Transverse colon (tissue), 3 donors: ENCODE results near the gene MAZ.

Experiments
- POLR2A ChIP-seq: fragments of 450-650 bp; IDR thresholded peaks from one replicate; pipeline ENCODE4 v1.6.1; 2016; ENCODE audit warnings: antibody characterized with exemption, mild to moderate bottlenecking, moderate library complexity
- TF ChIP-seq, protein P1 (sequence below), 5 experiments: fragments of 200-600 bp in 3 of 5; fragments of 450-650 bp in 2 of 5; sonication (generic) in 3 of 5; IDR thresholded peaks; 1 replicate in 2 of 5; 2 replicates in 3 of 5; pipeline ENCODE4 v1.5.1; 2016 to 2017; ENCODE audit warnings: antibody characterized with exemption in 5 of 5, inconsistent platforms in 3 of 5, mild to moderate bottlenecking in 2 of 5, moderate library complexity in 1 of 5

DNA sequence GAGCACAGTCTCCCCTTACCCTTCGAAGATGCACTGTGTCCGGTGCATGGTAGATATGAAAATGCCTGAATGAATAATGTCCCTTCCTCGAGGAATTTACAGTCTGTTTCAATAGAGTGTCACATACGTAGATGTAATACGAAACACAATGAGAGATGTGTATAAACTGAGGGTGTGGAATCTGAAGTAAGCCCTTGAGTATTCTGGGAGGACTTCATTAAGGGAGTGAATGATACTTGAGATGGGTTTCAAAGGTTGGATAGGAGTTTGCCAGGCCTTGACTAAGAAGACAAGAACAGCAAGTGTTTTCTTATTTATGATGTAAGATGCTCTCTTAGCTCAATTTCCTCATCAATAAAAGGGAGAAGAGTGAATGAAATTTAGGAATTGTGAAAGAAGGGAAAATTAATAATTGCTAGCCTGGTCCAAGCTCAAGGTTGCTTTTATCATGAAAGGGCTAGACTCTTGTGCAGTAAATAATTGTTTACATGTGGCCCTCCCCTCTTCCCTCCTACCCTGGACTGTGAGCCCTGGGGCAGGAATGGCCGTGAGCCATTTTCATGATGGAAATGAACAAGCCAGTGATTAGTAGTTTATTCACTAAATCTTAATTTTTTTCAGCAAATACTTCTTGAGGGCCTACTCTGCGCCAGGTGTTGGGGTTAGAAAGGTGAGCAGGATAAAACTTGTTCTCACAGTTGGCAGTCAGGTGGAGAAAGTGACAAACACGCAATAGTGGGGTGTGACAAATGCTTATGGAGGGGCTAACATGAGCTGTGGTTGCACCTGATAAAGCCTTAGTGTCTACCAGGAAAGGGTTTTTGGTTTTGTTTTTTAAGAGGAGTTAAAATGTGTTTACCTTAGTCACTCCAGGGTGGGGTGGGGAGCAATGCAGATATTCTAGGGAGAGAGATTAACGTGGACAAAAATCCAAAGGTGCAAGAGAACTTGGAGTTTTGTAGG is 14.2 kb upstream of the MAZ start:
- TF ChIP-seq, protein P1, sequence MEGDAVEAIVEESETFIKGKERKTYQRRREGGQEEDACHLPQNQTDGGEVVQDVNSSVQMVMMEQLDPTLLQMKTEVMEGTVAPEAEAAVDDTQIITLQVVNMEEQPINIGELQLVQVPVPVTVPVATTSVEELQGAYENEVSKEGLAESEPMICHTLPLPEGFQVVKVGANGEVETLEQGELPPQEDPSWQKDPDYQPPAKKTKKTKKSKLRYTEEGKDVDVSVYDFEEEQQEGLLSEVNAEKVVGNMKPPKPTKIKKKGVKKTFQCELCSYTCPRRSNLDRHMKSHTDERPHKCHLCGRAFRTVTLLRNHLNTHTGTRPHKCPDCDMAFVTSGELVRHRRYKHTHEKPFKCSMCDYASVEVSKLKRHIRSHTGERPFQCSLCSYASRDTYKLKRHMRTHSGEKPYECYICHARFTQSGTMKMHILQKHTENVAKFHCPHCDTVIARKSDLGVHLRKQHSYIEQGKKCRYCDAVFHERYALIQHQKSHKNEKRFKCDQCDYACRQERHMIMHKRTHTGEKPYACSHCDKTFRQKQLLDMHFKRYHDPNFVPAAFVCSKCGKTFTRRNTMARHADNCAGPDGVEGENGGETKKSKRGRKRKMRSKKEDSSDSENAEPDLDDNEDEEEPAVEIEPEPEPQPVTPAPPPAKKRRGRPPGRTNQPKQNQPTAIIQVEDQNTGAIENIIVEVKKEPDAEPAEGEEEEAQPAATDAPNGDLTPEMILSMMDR (IDR thresholded peaks at IDR 0.05): no peak
- no peak for TF ChIP-seq POLR2A
